Brain microvascular endothelial cell (primary cell): ENCODE measurements around the gene C11orf86.

ENCODE experiments used
- DNase-seq: peaks from one replicate; pipeline ENCODE4 v3.0.0-alpha.2; 2020
- H3K27ac ChIP-seq: fragments of 250-450 bp; sonication (Bioruptor Pico); 2 replicates; pipeline ENCODE4 v1.5.1; 2020; ENCODE audit warnings: mild to moderate bottlenecking, moderate library complexity
- H3K27me3 ChIP-seq: fragments of 250-450 bp; sonication (Bioruptor Pico); replicated peaks from 2 replicates; pipeline ENCODE4 v1.5.1; 2020; ENCODE audit warnings: mild to moderate bottlenecking
- H3K36me3 ChIP-seq: fragments of 250-450 bp; sonication (Bioruptor Pico); replicated peaks from 2 replicates; pipeline ENCODE4 v1.5.1; 2020; ENCODE audit warnings: mild to moderate bottlenecking
- H3K4me3 ChIP-seq: 2 replicates; pipeline ENCODE4 v1.5.1; 2011; ENCODE audit warnings: low read depth, mild to moderate bottlenecking, control low read depth, low read length, moderate library complexity
- CTCF ChIP-seq: IDR thresholded peaks from 2 replicates; pipeline ENCODE4 v1.5.1; 2011; ENCODE audit warnings: low read depth, mild to moderate bottlenecking, moderate library complexity, low read length, control low read depth, inconsistent platforms; ENCODE audit errors: missing control alignments
- in situ Hi-C: cut with HindIII; loops from 2 replicates; pipeline ENCODE4 v1.10.0; 2017; ENCODE audit warnings: low sequenced_read_pairs, low pct_ligation_motif_present

C11orf86 gene

GRCh38 chr11:66962247-66962646 lies 12.9 kb upstream of the C11orf86 start:
- in situ Hi-C loops: no loop called here
- H3K27ac ChIP-seq: no peak overlapping the region
- no peaks in the 10 kb centered on the region for H3K27me3 ChIP-seq
- DNase-seq: no peak
- TF ChIP-seq CTCF: no peak
- no peaks in the 10 kb centered on the region for H3K36me3 ChIP-seq
- H3K4me3 ChIP-seq: no peak overlapping the region

GRCh38 chr11:66962801-66963200 lies 12.3 kb upstream of the C11orf86 start:
- DNase-seq: no peak
- no peaks in the 10 kb centered on the region for H3K27me3 ChIP-seq
- no peak overlapping the region for H3K27ac ChIP-seq
- TF ChIP-seq CTCF: no peak
- no peak overlapping the region for H3K4me3 ChIP-seq
- in situ Hi-C loops: no loop called here
- H3K36me3 ChIP-seq: no peaks in the 10 kb centered on the region

GRCh38 chr11:66964495-66964894 lies 10.6 kb upstream of the C11orf86 start:
- Histone ChIP-seq H3K27ac (no peak overlapping the region), H3K36me3 (no peaks in the 10 kb centered on the region), H3K27me3 (no peaks in the 10 kb centered on the region), H3K4me3 (no peak overlapping the region)
- TF ChIP-seq CTCF: no peak
- DNase-seq: no peak
- in situ Hi-C loops: no loop called here

GRCh38 chr11:66966351-66966750 lies 8.8 kb upstream of the C11orf86 start:
- in situ Hi-C loops: no loop called here
- H3K4me3 ChIP-seq: no peak overlapping the region
- no peak for TF ChIP-seq CTCF
- H3K27me3 ChIP-seq: no peaks in the 10 kb centered on the region
- no peaks in the 10 kb centered on the region for H3K36me3 ChIP-seq
- no peak overlapping the region for H3K27ac ChIP-seq
- DNase-seq: no peak

- no peaks in the 10 kb centered on the region for H3K36me3 ChIP-seq
- in situ Hi-C loops: no loop called here
- no peaks in the 10 kb centered on the region for H3K27me3 ChIP-seq
- no peak overlapping the region for H3K4me3 ChIP-seq
- TF ChIP-seq CTCF: no peak
- peak; percentile 71 for DNase-seq
- peak overlapping the region; percentile 98 for H3K27ac ChIP-seq
These were observed 7.3 kb upstream of the C11orf86 start for GRCh38 chr11:66967670-66968425.

- in situ Hi-C loops: no loop called here
- peak; percentile 94 for DNase-seq
- peak overlapping the region; percentile 98 for H3K27ac ChIP-seq
- H3K4me3 ChIP-seq: no peak overlapping the region
- TF ChIP-seq CTCF: no peak
- no peaks in the 10 kb centered on the region for H3K27me3 ChIP-seq
- no peaks in the 10 kb centered on the region for H3K36me3 ChIP-seq
These were observed 5.4 kb upstream of the C11orf86 start for GRCh38 chr11:66969584-66970225.
